Measurements from ENCODE around the gene C12orf75. TPM values are rescaled to one million over a fixed set of nuclear protein-coding genes. Genes with fewer than 3 reads are reported as not detected.

Gene C12orf75
- total and polyA plus RNA-seq, 2 experiments from 2014 or later, result 43.9 to 69.8 TPM

- Mint-ChIP-seq H3K9me3 (no peaks in the 10 kb centered on the region; the same call in 2 of the 3 replicates), H3K4me3 (no peak overlapping the region), H3K27ac (no peak overlapping the region), H3K27me3 (ENCODE audit: insufficient read depth, low read depth, poor library complexity) (peaks cover 3% of the 10 kb centered on the region), H3K4me1 (no peaks in the 10 kb centered on the region), H3K36me3 (ENCODE audit: low read depth) (no peaks in the 10 kb centered on the region; the same call in 2 of the 3 replicates)
- Histone ChIP-seq H3K36me3 (ENCODE audit: insufficient read depth) (no peaks in the 10 kb centered on the region), H3F3A (replicated peaks; ENCODE audit: low read depth) (no peaks in the 10 kb centered on the region), H3K27me3 (ENCODE audit: insufficient read depth) (no peaks in the 10 kb centered on the region), H3K4me1 (ENCODE audit: insufficient read depth) (no peaks in the 10 kb centered on the region), H3K4me3 (no peak overlapping the region), H3K79me2 (replicated peaks; ENCODE audit: insufficient read depth) (no peaks in the 10 kb centered on the region), H3K27ac (ENCODE audit: low read depth) (no peak overlapping the region), H2AFZ (no peak overlapping the region), H4K20me1 (replicated peaks; ENCODE audit: insufficient read depth) (no peaks in the 10 kb centered on the region), H3K4me2 (no peak overlapping the region), H3K9me2 (ENCODE audit: insufficient read depth) (0 out of 2 replicates have a peak, but pooled peaks cover 3% of the 10 kb centered on the region)
- DNase-seq (ENCODE audit: low spot score) (peak; percentile 79), ATAC-seq (peak; percentile 89)
- peak; percentile 96 to 98 for TF ChIP-seq CTCF (conservative IDR thresholded peaks at IDR 0.05; ENCODE audit: low read depth in 2 of 2)
- no peak for TF ChIP-seq EZH2phosphoT487 (IDR thresholded peaks at IDR 0.05; ENCODE audit: unreplicated experiment)
Observed at GRCh38 chr12:105420659-105421240, 90.3 kb downstream of the C12orf75 start.

Other genes with a start within 250 kb of the C12orf75 start
- gene ALDH1L2, start 246.2 kb upstream of the C12orf75 start, total RNA-seq (2014; rRNA removed; shearing (Covaris generic)), result 3.9 and 9.1 TPM in 2 replicates
- gene ALDH1L2, start 246.2 kb upstream of the C12orf75 start, polyA plus RNA-seq (2016; fragmentation: Nextera tagmentation; extraction: Ambion mirVana), result 3.4 and 5.8 TPM in 2 replicates
- 83.0 and 94.9 TPM in 2 replicates for gene WASHC4, start 223.0 kb upstream of the C12orf75 start, total RNA-seq (2014; rRNA removed; shearing (Covaris generic))
- 75.7 and 83.5 TPM in 2 replicates for gene WASHC4, start 223.0 kb upstream of the C12orf75 start, polyA plus RNA-seq (2016; fragmentation: Nextera tagmentation; extraction: Ambion mirVana)
- gene APPL2, start 94.5 kb upstream of the C12orf75 start, total RNA-seq (2014; rRNA removed; shearing (Covaris generic)), result 15.1 and 17.4 TPM in 2 replicates
- 6.2 and 9.3 TPM in 2 replicates for gene APPL2, start 94.5 kb upstream of the C12orf75 start, polyA plus RNA-seq (2016; fragmentation: Nextera tagmentation; extraction: Ambion mirVana)

All from GM23338 (cell line).